Cortex of kidney (tissue), 1 donor: Measurements from ENCODE around the gene B4GALT1.

Source experiments
- DNase-seq: peaks from one replicate; lab custom pipeline; 2025; lab: John Stamatoyannopoulos, UW

B4GALT1 gene

DNA sequence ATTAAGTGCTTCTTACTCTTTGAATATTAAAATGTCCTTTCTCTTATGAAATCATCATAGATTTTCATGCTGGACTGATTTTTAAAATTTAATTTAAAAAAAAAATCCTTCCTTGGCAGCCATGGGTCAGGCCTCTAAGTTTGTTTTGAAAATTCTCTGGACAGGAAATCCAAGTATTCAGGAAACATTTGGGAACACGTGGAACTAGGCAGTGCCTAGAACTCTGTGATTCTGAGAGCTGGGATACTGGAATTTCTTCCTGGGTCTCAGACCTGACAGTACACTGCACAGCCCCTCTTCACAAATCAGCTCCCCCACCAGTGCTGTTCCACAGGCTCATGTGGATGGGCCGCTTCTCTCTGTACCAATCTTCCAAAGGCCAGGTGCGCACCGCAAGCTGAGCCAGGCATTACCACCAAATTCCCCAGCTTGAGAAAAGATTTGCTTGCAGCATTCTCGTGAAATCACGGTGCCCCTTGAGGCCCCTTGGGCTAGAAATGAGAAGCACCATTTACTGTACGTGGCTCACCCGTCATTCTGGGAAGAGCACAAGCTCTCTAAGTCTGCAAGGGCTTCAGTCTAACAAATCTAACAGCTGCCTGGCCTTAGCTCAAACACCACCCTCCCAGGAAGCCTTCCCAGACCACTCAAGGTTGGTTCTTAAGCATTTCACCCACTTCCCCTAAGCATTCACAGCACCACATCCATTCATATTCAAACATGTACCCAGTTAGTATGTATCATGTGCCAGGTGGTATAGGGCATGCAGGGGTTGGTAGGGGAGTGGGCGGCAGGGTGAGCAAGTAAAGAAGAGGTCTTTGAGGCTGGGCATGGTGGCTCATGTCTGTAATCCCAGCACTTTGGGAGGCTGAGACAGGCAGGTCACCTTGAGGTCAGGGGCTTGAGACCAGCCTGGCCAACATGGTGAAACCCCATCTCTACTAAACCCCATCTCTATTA is 26.5 kb downstream of the B4GALT1 start:
- no peak for DNase-seq

DNA sequence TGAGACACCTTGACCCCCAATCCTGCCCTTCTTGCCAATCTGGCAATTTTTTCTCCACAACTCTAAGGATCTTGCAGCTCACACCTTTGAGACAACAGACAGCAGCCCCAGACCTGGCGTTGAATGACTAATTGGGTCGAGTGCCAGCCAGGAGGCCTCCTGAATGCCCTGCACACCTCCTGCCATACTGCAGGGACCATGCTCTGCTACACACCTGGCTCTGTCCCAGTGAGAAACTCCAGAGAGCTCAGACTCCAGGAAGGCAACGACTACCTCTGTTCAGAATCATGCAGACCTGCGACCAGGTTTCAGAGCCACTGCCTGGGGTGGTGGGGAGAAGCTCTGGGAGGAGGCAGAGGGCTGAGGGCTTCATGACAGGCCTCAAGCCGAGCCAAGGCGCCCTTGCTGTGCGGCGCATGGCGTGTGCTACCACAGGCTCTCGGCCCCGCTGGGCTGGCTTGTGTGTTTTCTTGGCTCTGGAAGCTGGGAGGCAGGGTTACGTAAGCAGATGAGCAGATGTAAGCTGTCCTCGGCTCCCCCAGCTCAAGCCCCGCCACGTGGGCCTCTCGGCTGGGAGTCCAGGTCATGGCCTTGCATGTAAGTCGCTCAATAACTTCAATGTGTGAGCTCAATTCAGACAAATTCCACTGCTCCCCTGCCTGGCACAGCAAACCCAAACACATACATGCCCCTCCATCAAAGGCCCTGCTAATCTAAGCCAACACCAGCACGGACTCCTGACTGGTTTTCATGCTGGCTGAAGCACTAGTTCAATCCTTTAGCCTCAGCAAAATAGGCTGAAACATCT is 27.5 kb downstream of the B4GALT1 start:
- no peak for DNase-seq

DNA sequence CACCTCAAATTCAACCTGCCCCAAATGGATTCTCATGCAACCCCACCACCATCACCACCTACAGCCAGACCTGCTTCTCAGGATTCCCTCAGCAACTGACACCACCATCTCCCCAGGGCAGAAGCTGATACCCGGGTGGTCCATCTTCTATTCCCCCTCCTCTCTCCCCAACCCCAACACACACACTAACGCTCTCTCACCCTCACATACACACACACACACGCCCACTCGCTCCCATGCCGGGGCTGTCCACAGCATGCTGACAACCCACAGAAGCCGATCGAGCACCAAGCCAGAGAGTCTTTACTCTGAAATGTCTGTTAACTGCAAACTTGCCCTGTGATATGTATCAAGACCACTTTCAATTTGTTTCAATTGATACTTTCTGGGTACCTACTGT is 28.4 kb downstream of the B4GALT1 start:
- DNase-seq, result no peak

DNA sequence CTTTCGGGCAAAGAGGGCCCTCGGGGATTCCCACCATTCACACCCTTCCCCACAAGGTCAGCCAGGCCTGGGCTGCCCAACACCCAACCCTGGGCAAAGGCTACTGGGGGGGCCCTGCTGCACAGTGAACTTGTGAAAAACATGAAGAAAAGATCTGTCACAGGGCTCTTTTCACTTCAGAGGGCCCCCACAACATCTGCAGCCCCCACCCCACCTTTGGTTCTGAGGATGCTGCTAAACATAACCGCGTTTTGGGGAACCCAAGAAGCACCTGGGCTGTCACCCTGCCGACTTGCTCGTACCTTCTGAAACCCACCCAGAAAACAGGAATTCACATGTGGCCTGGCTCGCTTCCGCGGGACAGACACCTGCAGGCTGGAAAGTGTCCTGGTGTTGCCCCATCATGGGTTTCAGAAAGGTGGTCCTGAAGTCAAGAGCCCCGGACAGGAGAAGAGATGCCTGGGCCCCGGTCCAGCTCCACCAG is 29.3 kb downstream of the B4GALT1 start:
- no peak for DNase-seq

DNA sequence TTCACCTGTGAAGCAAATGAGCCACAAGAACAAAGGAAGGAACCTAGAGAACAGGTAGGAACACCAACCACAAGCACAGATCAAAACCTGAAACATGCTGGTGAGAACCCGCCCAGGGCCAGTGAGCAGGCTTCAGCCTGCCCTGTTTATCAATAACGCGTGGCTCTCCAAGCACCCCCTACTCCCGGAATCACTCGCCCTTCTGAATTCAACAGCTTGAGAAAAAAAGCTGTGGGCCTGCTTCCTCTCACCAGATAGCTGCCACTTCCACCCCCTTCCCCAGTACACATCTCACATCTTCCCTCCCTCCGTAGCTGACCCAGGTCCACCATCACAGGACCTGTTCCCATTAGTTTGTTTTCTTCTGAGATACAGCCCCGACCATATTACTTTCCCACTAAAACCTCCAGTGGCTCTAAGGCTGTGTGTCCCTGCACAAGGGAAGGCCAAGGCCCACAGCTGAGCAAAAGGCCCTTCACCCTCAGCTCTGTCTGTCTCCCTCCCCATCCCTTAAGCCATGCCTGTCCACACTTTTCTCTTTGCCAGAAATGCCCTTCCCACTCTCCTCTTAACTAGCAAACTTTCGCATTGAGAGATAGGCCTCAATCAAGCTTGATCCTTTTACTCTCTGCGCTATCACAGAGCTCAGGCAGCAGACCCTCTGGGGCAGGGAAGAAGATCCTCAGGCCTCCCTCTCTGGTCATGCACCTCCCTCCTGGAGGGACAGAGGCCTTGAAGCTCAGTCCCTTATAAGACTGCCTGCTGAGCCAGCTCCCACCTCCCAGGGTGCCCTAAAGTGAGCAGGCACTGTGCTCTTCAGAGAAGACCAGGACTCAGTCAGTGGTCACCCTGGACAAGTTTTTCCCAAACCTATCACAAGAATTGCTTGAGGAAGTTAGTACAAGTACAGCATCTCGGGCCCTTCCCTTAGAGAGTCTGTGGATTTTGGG is 30.1 kb downstream of the B4GALT1 start:
- no peak for DNase-seq

GRCh38 chr9:33135470-33135958 is 31.6 kb downstream of the B4GALT1 start:
- DNase-seq, result no peak

DNA sequence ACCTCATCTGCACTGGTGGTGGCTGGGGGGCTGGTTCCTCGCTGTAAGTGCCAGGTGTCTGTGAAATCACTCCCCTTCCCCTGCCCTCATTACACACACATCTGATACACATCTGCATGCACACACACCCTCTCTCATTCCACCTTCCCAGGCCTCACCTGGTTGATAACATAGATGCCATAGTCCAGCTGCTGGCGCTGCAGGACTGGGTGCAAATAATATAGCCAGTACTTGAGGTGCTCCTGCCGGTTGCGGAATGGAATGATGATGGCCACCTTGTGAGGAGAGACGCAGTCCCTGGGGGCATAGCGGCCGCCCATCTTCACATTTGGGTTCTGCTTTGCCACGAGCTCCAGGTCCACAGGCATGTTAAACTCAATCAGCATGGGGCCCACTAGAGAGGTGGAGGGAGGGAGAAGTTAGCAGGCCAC is 32.1 kb downstream of the B4GALT1 start:
- DNase-seq, result no peak

- DNase-seq, result no peak
These were observed 34.0 kb downstream of the B4GALT1 start for GRCh38 chr9:33133186-33133585.

DNA sequence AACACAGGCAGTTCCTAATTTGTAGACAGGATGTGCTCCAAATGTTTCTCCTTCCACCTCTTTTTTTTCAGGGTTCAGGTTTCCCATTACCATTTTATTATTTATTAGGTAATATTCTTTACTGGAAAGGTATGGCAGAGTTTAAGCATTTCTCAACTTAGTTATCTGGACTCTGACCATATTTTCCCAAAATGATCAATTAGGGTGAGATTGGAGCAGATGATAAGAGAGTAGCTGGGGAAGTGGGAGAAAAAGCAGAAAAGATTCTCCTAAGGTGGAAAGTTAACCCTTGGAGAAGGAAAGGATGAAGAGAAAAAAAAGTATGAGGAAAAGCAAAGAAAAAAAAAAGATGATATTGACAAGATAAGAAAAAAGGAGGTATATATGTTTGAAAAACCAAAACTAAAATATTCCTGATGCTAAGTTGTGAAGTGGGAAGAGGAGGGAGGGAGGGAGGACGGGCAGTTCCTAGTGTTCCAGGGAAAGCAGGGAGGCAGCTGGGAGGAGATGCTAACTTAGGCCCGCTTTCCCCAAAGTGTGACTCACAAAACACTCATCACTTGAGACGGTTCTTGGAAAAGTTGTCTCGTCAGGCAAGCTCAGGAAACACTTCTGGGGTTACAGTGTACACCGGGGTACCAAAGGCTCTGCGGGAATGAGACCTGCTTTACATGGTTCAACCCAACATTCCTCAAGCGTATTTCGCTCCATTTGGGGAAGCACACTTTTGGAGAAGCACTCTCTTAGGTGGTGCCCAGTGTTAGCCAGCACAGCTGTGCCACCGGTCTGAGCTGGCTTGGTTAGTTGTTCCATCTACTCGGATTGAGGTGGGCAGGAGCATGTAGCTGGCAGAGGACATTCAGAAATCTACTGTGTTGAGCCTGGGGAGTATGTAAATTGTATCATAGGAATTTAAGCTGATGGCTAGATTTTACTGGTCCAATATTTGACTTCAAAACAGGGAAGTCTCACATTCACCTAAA is 35.1 kb downstream of the B4GALT1 start:
- DNase-seq, result no peak

DNA sequence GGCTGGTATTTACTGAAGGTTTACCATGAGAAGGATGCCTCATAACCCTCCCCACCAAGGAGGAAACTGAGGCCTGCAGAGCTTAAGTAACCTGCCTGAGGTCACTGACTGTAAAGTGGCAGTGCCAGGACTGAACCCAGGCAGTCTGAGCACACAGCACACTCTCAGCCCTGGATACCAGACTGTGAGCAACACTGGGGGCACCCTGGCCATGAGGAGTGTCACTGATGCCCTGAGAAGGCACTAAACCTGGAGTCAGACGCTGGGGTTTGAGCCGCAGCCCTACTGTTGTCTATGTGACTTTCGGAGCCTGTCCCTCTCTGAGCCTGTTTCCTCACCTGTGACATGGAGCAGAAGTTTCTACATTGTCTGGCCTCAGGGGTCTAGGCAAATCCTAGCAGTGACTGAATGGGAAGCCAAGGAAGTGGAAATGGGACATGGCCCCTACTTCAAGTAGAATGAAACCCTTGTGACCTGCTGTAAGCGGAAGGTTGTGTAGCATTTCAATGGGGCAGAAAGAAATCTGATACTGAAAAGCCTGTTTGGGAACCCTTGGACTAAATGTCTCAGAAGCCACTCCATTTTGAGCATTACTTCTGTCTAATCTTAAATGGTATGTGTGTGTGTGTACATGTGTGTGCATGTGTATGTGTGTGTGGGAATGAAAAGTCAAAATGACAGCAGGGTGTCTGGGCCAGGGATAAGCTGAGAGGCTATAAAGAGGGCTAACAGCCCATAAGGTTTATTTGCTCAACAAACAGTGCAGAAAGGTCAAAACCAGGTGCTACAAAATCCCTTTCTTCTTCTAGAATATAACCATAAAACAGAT is 36.0 kb downstream of the B4GALT1 start:
- no peak for DNase-seq

DNA sequence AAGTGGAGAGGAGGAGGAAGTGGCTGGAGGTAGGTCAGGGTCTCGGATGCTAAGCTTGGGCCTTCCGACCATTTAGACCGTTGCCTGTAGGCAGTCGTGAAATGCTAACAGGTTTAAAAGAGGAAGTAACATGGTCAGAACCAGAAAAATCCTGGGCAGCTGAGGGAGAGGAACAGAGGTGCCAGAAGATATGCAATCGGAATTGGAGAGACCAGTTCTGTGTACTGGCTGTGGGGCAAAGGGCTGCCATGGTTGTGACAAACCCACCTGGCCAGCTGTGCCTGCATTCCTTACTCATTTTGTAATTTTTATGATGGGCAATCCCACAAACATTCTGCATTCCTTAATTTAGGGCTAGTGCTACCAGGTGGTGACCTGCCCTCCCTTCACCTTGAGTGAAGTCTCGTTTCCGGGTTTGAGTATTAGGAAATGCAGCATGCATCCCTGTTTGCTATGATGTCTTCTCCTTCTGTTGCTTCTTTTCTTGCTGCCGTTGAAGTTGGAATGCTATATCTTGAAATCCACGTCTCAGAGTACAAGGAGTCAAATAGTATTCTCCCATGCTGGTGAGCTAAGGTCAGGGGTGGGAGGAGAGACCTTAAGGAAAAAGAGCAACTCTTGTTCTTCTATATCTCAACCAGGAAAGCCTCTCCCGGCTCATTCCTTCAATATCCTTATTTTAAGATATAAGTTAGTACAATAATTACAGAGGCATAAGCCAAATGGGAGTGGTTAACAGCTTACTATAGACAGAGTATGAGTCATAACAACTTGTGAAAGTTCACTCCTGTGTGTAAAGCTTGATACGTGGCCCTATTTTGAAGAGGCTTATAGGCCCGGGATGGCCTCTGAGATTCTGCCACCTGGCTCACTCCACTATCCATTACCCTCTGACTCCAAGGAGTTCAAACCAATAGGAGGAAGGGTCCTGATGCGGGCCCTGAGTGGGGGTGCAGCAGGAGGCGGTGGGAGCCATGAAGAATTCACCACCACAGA is 37.0 kb downstream of the B4GALT1 start:
- no peak for DNase-seq

- no peak for DNase-seq
These were observed 37.8 kb downstream of the B4GALT1 start for GRCh38 chr9:33129251-33129885.

DNA sequence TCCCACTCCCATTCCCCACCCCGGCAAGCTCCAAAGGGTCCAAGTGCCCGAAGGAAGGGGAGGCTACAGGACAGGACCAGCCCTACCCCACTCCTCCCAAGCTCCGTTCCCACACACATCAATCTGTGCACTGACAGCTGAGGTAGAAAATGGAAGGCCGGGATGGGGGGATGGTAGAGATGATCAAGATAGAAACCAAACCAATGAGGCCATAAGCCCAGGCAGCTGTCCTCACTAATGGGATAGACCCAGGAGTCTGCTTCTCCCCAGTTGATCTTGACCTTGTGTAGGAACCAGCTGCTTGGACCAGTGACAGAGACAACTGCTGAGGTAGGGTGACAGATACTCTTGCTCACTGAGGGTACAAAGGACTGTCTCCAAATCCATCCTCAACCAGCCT is 38.6 kb downstream of the B4GALT1 start:
- no peak for DNase-seq

GRCh38 chr9:33127881-33128280 is 39.3 kb downstream of the B4GALT1 start:
- DNase-seq, result no peak

DNA sequence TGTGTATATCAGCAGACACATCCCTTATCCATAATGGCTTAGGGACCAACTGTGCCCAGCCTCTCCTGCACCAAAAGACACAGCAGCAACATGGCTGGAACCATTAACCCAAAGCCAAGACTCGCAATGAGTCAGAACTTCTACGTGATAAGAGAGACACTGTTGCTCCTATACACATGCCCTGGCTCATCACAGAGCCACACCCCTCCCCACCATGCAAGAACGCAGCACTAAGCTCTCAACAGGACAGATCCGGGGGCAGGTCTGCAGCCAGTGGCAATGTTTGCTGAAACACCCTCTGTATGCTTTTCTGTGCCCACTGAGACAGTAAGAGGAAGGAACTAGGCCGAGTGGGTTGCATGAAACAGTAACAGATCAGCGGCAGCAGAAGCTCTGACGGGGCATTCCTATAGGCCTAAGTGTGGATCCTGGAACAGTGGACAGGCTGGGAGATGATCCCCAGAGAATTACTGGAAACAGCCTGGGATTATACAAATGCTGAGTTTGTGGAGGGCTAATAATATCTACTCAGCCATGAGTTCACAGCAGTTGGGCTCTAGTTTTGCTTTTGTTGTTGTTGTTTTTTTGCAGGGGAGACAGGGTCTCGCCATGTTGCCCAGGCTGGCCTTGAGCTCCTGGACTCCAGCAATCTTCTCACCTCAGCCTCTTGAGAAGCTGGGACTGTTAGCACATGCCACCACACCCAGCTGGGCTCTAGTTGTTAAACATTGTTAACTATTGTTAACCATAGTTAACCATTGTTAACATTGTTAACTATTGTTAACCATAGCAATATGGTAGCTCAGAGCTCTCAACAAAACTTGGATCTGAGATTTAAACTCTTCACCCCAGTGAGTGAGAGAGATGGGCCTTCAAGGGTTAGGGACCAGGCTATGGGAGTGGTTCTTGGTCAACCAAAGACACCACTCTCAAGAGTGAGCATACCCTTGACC is 41.0 kb downstream of the B4GALT1 start:
- DNase-seq, result no peak

GRCh38 chr9:33125461-33125860 is 41.7 kb downstream of the B4GALT1 start:
- no peak for DNase-seq
